ENCODE data around the gene ZFYVE21. TPM values are rescaled to one million over a fixed set of nuclear protein-coding genes. Genes with fewer than 3 reads are reported as not detected.
A peak's percentile ranks its signal among the peaks of the same experiment; 100 is the strongest.

The ZFYVE21 gene
- total RNA-seq, 2 experiments from 2014 or later: 18.0 to 22.5 TPM

- peaks cover 87% of the 10 kb centered on the region for H3K36me3 ChIP-seq (ENCODE audit: insufficient read depth, low read length)
- ChIA-PET CTCF (ENCODE audit: unreplicated experiment) (interaction anchor here (0.6 kb wide), 2 partner anchors 107 to 128 kb away, joined by 3 read pairs; no protein-coding TSS in a partner anchor), POLR2A (interaction anchor here (0.5 to 1.8 kb wide), 6 partner anchors 8 to 108 kb away, joined by 3 to 10 read pairs (median 4); partner anchors contain the start of genes KLC1, XRCC3 and ZFYVE21)
Measured at GRCh38 chr14:103699261-103699661, 16.3 kb upstream of the ZFYVE21 start.

GRCh38 chr14:103699901-103700752 lies 15.5 kb upstream of the ZFYVE21 start:
- ChIA-PET CTCF (ENCODE audit: unreplicated experiment) (interaction anchor here (0.6 kb wide), 1 partner anchor 72 kb away, joined by 6 read pairs; no protein-coding TSS in a partner anchor), POLR2A (interaction anchor here (1.0 kb wide), 1 partner anchor 9 kb away, joined by 10 read pairs; no protein-coding TSS in a partner anchor)
- Histone ChIP-seq H4K20me1 (ENCODE audit: insufficient read depth, low read length) (no peaks in the 10 kb centered on the region), H3K4me2 (ENCODE audit: low read length) (peak overlapping the region; percentile 66; the same call in 1 of the 2 replicates), H3K79me2 (ENCODE audit: insufficient read depth, low read depth, low read length) (no peaks in the 10 kb centered on the region), H3K9me3 (ENCODE audit: low read length) (no peaks in the 10 kb centered on the region), H3K36me3 (ENCODE audit: insufficient read depth, low read length) (peaks cover 86% of the 10 kb centered on the region), H3K27ac (ENCODE audit: low read depth, low read length, poor library complexity, severe bottlenecking) (peak overlapping the region; percentile 76), H3K4me1 (ENCODE audit: insufficient read depth, low read length, poor library complexity, severe bottlenecking) (peaks cover 76% of the 10 kb centered on the region), H3K9me2 (ENCODE audit: insufficient read depth, low read length) (no peaks in the 10 kb centered on the region), H3K4me3 (ENCODE audit: low read depth, low read length, poor library complexity, severe bottlenecking) (no peak overlapping the region), H2AFZ (ENCODE audit: low read length) (no peak overlapping the region)
- BruUV-seq (replicated peaks): no TSS peak
- intact Hi-C loops (cut with micrococcal nuclease; ENCODE audit: unreplicated experiment): loop anchor here (2.0 kb wide), 1 partner anchor 15 kb away; the partner anchor contains the start of genes XRCC3 and ZFYVE21
- no peak for TF ChIP-seq EZH2phosphoT487 (IDR thresholded peaks at IDR 0.05; ENCODE audit: borderline replicate concordance, low read depth, low read length)
- TF ChIP-seq, protein P1, sequence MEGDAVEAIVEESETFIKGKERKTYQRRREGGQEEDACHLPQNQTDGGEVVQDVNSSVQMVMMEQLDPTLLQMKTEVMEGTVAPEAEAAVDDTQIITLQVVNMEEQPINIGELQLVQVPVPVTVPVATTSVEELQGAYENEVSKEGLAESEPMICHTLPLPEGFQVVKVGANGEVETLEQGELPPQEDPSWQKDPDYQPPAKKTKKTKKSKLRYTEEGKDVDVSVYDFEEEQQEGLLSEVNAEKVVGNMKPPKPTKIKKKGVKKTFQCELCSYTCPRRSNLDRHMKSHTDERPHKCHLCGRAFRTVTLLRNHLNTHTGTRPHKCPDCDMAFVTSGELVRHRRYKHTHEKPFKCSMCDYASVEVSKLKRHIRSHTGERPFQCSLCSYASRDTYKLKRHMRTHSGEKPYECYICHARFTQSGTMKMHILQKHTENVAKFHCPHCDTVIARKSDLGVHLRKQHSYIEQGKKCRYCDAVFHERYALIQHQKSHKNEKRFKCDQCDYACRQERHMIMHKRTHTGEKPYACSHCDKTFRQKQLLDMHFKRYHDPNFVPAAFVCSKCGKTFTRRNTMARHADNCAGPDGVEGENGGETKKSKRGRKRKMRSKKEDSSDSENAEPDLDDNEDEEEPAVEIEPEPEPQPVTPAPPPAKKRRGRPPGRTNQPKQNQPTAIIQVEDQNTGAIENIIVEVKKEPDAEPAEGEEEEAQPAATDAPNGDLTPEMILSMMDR (conservative IDR thresholded peaks at IDR 0.05; ENCODE audit: low read length): no peak
- no peak for DNase-seq (ENCODE audit: low spot score)

More at GRCh38 chr14:103699261-103699661, 16.3 kb upstream of the ZFYVE21 start:
- Histone ChIP-seq H3K4me2 (ENCODE audit: low read length) (peak overlapping the region; percentile 66), H3K4me3 (ENCODE audit: low read depth, low read length, poor library complexity, severe bottlenecking) (peak overlapping the region; percentile 8), H4K20me1 (ENCODE audit: insufficient read depth, low read length) (no peaks in the 10 kb centered on the region), H3K9me2 (ENCODE audit: insufficient read depth, low read length) (no peaks in the 10 kb centered on the region), H2AFZ (ENCODE audit: low read length) (no peak overlapping the region), H3K4me1 (ENCODE audit: insufficient read depth, low read length, poor library complexity, severe bottlenecking) (peaks cover 84% of the 10 kb centered on the region), H3K27ac (ENCODE audit: low read depth, low read length, poor library complexity, severe bottlenecking) (peak overlapping the region; percentile 76), H3K9me3 (ENCODE audit: low read length) (no peaks in the 10 kb centered on the region), H3K79me2 (ENCODE audit: insufficient read depth, low read depth, low read length) (no peaks in the 10 kb centered on the region)
- TF ChIP-seq, protein P1 (conservative IDR thresholded peaks at IDR 0.05; ENCODE audit: low read length): no peak
- peak; percentile 71 for DNase-seq (ENCODE audit: low spot score)
- BruUV-seq (replicated peaks): no TSS peak
- intact Hi-C loops (cut with micrococcal nuclease; ENCODE audit: unreplicated experiment): loop anchor here (2.0 kb wide), 1 partner anchor 16 kb away; the partner anchor contains the start of genes XRCC3 and ZFYVE21
